Activated CD8-positive, alpha-beta memory T cell treated with anti-CD3 and anti-CD28 coated beads for 1 hour (primary cell): ENCODE data around the gene TGFBR3.

Experiments
- DNase-seq, 2 donors: peaks; one replicate each; pipeline ENCODE4 v3.0.0-alpha.2; 2020; ENCODE audit warnings: low read depth in 1 of 2; ENCODE audit errors: extremely low read depth in 1 of 2

TGFBR3 gene

DNA sequence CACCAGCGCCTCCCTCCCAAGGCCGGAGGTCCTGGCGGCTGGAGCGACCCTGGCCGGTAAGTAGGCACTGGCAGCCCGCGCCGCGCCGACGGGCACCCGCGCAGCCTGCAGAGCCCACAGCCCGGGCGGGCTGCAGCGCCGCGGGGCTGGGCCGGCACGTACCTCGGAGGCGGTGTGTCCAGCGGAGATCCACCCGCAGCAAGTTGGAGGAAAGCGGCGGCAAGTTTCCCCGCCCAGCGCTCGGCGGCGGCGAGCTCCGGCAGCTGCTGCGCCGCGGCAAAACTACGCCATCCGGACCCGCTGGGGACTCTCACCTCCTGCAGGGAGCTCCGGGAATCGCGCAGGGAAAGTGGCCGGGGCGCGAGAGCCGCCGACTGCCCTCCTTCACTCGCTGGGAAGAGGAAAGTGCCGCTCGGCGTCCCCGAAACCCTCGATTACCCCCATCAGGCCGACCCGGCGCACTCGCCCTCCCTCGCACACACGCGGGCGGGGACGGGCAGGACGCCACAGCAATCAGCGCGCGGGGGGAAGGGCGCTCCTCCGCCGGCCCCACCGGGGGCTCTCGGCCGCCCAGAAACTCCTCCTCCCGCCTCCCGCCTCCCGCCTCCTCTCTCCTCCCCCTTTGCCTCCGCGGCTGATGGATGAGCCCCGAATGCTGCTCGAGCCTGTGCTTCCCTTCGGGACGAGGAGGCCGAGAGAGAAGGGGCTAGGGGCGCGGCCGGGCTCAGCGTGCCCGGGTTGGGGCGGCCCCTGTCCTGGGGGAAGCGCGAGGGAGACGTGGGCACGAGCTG is at the start of gene TGFBR3:
Gene TGFBR3 (minus strand): TSS at position 436 of the 791 bp plus-strand sequence. CDS start 24,620 bp downstream, outside the sequence.
- DNase-seq = peak; percentile 55 to 72

DNA sequence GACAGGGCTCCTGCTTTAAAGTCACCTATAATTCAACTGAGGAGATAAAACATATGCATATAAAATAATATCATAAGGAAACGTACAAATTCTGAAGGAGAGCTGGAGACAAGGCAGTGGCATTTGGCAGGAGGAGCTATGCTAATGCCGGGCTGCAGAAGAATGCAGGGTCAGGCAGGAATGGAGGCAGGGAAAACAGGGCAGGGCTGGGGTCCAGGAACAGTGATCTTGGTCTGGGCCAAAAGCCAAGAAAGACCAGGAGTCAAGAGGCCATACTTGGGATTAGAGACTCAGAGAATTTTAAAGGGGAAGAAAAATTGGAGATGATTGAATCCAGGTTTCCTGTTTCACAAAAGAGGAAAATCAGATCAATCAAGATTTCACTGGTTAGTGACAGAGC is 43.3 kb upstream of the TGFBR3 start:
- DNase-seq = no peak

DNA sequence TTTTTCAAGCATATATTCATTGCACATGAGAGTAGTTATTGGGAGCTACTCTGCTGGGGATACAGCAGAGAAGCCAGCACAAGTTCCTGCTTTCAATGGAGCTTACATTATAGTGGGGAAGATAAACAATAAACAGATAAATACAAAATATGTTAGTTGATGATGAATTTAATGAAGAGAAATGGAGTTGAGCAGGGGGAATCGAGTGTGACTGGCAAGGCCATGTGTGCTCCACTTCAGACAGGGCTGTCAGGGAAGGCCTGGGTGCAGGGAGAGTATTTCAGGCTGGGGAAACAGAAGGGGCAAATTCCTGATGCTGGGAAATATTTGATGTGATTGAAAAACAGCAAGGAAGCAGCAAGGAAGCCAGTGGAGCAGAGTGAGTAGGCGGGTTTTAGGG is 42.1 kb upstream of the TGFBR3 start:
- no peak for DNase-seq

DNA sequence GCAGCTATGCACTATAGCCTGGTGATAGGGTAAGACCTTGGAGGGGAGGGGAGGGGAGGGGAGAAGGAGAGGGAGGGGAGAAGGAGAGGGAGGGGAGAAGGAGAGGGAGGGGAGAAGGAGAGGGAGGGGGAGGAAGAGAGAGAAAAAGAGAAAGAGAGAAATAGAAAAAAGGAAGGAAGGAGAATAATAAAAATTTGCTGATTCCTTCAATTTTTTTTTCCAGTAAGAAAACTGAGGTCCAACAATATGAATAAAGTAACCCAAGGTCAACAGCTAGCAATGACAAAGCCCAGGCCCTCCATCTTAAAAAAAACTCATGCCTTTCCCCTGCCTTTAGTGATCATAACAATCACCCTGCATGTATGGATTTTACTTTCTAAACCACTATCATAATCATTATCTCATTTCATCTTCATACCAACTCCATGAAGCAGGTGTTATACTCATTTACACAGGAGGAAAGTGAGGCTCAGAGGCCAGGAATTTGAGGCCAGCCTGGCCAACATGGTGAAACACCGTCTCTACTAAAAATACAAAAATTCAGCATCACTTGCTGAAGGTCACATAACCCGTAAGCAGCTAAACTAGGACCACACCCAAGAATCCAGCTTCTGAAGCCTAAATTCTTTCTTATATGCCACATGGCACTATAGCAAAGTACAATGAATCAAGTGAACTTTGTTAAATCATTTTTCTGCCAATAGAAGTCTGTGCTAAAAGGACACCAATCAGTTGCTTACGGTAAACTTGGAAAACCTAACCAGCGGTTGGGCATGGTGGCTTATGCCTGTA is 39.9 kb upstream of the TGFBR3 start:
- no peak for DNase-seq

DNA sequence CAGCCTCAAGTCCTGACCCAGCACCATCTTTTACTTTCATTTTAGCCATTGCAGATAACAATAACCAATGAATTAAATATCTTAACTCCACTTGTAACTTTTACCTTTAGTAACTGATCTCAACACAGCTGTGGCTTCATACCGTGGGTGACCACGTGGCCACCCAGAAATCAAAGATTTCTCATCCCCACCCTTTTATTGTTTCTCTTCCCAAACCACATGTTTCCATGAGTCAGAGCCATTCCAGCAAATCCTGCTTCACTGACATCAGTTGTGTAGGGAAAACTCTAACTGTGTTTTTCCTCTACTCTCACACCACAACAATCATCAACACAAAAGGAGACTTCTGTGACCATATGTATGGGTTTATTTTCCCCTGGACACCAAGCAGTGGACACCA is 38.2 kb upstream of the TGFBR3 start:
- DNase-seq = no peak

DNA sequence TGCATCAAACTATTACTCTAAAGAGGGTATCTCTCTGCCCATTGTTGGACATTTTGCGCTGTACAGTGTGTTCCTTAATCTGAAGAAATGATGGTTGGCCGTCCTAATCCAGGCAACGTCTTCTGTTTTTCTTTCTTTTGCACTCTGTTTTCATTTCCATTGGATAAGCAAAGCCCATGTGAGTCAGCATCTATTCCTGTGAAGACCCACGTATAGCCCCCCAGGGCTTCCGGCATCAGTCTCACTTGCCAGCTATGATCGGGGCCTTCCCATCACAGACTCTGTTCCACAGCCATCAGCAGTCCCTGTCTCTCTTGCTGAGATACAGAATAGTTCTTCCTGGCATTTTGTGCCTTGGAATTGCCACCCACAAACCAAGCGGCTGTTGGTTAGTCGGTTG is 34.0 kb upstream of the TGFBR3 start:
- DNase-seq = no peak

DNA sequence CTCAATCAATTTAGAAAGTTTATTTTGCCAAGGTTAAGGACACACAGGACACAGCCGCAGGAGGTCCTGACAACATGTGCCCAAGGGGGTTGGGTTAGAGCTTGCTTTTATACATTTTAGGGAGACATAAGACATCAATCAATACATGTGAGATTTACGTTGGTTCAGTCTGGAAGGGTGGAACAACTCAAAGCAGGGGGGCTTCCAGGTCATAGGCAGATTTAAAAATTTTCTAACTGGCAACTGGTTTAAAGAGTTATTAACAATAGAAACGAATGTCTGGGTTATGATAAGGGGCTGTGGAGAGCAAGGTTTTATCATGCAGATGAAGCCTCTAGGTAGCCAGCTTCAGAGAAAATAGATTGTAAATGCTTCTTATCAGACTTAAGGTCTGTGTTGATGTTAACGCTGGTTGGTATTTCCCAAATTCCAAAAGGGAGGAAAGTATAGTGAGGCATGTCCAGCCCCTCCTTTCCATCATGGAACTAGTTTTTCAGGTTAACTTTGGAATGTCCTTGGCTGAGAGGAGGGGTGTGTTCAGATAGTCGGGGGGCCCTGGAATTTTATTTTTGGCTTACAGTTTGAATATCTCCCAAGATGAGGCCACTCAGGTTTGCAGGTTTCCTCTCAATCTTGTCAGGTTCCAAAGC is 31.0 kb upstream of the TGFBR3 start:
- DNase-seq = no peak

DNA sequence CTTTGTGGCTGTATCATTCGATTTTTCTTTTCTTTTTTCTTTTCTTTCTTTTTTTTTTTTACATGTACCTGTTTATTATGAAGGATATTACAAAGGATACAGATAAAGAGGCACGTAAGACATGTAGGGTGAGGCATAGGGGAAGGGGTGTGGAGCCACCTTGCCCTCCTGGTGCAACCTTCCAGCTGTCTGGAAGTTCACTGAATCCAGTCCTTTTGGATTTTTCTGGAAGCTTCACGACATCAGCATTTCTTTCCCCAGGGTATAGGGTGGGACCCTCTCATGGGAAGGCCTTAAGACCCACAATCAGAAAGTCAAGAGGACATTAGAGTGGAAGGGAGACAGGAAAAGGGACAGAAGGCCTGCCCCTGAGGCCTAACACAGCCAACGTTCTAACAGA is 30.1 kb upstream of the TGFBR3 start:
- DNase-seq = no peak

DNA sequence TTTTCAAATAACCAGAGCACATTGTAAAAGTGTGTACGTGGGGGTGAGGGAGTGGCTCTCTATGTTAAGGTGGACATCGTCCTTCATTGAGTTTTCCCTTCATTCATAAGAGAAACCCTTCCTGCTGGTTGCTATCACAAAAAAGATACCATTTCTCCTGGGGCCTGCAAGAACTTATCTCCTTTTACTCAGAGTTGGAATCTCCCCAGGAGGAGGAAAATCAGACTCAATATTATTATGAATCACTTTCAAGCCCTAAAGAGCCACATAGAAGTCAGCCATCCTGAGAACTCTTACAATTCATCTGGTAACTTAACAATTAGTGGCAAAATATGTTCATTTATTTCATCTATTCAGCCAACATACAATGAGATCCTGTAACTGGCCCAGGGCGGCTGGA is 27.1 kb upstream of the TGFBR3 start:
- no peak for DNase-seq

DNA sequence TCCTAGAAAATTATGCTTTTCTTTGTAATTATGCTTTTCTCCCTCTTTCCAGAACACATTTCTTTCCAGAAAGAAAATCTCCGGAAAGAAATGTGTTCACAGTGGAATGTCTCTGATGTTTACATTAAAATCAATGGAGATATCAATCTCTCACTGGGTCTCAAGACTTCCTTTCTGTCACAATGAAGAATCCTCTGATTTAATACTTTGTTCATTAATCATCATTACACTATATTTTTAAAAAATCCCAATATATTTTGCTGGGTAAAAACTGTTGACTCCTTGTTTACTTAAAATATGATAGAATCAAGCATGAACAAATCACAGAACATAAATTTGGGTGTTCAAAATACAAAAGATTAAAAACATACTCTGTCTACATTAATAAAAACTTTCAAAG is 26.3 kb upstream of the TGFBR3 start:
- DNase-seq = no peak

DNA sequence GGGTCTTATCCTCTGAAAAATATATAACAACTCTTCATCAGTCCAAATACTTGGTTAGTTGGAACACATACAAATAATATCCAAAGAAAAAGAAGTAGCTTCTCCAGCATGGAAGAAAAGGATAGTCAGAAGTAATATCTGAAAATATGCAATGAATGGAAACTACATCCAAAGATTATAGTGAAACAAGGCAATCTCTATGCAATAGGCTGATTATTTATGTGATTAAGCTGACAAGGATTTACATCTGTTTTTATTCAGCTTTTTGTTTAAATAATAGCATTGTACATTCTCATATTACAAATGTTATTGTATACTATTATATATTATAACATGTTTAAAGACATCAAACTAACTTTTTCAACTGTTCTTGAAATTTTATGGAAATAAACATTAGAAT is 15.3 kb upstream of the TGFBR3 start:
- no peak for DNase-seq

DNA sequence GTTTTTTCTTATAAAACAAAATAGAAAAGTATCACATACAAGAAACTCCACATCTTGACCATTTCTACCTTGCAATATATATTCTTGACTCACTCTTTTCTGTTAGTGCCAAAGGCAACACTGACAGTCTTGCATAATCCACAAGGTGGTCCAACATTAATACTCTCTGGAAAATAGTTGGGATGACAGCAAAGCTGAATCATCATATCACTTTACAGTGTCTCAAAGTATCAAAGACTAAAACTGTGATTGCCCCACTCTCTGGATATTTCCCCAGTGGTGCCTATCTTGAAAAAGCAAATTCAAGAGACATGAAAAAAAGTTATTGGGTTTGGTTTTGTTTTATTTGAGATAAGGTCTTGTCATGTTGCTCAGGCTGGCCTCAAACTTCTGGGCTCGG is 14.6 kb upstream of the TGFBR3 start:
- no peak for DNase-seq

DNA sequence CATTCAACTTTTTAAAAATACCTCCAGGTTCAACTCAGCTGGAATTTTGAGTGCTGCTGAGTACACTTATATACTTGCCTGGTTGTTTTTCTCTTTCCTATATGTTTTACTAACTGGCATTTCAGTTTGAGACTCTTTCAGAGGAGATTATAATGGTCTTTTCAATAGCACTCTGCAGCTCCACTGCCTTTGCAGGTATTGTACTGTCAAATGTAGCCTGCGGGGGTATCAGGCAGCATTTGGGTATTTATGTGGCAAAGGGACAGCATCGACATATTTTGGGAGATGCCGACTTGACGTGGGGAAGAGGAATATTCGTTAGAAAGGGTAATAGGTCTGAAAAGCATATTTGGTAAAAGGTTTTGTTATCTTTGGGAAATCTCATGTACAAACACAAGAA is 11.1 kb upstream of the TGFBR3 start:
- DNase-seq = no peak

DNA sequence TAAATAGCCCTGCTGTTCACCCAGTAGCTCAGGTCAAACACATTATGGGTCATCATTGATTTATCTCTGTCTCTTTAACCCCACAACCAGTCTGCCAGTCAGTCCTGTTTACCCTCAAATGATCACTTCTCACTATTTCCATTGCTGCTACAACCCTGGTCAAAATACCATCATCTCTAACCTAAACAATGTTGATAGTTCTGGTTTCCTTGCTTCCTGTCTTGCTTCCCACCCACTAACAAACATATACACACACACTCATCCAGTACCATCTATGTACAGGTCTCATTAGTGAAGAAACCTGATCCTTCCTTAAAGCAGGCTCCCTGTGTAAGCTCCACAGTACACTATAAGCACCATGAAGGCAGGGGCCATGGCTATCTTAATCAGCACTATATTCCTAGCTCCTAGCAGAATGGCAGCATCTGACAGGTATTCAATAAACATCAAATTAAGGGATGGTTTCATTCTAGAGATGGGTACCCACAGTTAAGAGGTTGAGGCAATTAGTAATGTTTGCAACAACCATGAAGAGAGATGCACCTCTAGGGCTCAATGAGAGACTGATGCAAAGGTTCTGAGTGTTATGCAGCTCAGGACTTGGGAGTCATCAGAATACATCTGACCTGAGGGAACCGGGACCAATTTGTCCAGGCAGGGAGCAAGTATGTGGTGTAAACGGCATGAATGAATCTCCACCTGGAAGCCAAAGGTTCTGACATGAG is 10.0 kb upstream of the TGFBR3 start:
- DNase-seq = no peak

DNA sequence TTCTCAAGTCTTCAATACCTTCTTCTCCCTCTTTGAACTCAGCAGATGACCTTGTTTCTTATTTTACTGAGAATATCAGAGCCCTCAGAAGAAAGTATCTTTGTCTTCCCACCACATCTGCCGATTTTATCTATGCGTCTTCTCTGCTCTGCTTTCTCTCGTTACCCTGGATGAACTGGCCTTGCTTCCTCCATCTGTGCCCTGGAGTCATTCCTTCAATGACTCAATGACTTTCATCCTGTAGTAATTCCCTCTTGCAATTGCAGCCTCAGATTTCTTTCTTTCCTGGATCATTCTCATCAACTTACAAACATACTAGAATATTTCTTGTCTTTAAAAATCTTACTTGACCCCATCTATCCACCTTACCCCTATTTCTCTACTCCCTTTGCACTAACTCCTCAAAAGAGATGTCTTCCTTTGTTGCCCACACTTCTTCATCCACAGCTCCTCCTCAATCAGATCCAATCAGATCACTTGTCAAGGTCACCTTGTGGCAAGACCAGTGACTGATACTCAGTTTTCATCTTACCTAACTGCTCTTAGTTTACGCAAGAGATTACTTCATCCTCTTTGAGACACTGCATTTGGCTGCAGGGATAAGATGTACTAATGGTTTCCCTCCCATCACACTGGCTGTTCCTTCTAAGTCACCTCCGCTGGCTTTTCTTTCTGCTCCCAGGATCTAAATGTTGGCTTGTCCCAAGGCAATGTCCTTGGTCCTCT is 8.2 kb upstream of the TGFBR3 start:
- no peak for DNase-seq

DNA sequence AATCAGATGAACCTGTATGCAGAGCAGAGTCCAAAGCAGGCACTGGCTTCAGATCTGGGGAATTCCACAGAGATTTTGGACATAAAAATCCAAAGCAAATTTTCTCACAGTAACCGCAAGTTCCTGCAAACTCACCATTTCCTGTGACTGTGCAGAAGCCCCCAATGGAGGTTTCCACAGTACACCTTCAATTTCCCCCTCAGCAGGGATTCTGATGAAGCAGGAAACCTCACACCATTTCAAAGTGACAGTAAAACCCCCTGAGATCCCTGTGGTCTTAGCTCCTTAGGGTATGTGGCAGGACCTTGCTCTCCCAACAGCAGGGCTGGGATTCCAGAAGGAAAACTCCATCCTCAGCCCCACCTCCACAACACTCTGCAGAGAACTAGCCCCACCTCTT is 6.0 kb upstream of the TGFBR3 start:
- DNase-seq = no peak

DNA sequence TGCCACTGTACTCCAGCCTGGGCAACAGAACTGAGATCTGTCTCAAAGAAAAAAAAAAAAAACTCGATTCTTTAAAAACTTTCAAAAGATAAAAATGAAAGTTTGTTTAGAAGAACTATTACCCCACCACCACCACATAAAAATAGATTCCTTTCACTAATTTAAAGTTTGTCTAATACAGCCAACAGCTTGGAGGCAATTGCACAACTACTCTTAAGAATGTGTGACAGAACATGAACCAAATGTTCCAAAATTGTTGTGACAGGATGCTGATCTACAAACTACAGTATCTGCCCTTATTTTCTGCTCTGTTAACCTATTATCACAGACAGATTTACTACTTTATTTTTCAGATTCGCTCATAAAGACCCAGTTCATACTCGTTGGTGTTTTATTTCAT is 5.5 kb upstream of the TGFBR3 start:
- DNase-seq = no peak

DNA sequence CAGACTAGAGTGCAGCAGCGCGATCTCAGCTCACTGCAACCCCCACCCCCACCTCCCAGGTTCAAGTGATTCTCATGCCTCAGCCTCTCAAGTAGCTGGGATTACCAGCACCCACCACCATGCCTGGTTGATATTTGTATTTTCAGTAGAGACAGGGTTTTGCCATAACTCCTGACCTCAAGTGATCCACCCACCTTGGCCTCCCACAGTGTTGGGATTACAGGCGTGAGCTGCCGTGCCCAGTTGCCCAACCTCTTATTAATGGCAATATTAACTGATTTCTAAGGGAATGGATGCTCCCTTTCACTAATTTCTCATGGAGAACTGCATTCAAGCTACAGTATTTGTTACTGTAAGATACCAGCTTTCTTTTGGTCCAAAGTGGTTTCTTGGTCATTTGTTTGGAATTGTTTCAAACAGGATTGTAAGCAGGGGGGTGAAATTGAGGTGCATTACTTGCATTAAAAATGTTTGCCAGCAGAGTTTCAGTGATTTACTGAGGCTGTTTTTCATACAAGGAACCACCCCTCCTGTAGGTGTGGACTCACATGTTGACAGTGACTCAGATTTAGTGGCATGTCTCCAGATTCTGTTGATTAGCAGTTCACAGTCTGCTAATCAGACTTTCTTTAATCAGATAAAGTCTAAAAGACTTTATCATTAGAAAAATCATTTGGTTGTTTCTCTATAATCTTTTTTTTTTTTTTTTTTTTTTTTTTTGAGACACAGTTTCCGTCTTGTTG is 3.9 kb upstream of the TGFBR3 start:
- no peak for DNase-seq

DNA sequence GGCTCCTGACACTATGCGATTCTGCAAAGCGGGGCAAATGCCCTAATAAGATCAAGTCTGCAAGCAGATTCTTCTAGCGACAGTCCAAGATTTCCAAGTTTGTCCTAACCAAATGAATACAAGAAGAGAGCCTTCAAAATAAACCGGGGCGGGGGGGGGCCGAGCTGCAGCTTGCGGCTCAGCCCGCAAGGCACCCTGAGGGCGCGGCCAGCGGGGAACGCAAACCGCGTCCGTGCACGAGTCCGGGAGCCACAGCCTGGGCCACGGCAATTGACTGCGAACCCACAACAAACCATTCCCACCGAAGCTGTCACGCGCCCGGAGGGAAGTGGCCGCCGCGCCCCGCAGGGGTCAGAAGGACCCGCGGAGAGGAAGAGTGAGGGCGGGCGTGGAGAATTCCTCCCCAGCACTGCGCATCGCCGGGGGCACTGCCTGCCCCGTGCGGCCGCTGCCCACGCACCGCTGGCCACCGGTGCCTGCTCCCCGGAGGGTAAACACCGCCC is 687 bp downstream of the TGFBR3 start:
- DNase-seq = no peak
